PC-3 (cell line): ENCODE results near the gene SMCR8. TPM values are rescaled to one million over a fixed set of nuclear protein-coding genes. Genes with fewer than 3 reads are reported as not detected.

Experiments
- ATAC-seq: fragments of 200-7000 bp; cut with Tn5 transposase; 2 replicates; pipeline ENCODE4 v1.9.1; 2020; ENCODE audit warnings: mild to moderate bottlenecking, moderate library complexity
- BruUV-seq: library from RNA; stranded (reverse); fragments of 400-500 nt; replicated peaks from 2 replicates; lab custom pipeline; 2021; lab: Mats Ljungman, UMichigan
- CTCF ChIA-PET: fragments of 300-600 bp; sonication (Branson Sonifier 250); formaldehyde crosslinking; loops from one replicate; lab custom pipeline; 2022; ENCODE audit warnings: antibody characterized with exemption; lab: Charles Lee
- POLR2A ChIA-PET: fragments of 300-600 bp; sonication (Branson Sonifier 250); formaldehyde crosslinking; loops from one replicate; lab custom pipeline; 2022; ENCODE audit warnings: antibody characterized with exemption; ENCODE audit not compliant: unreplicated experiment; lab: Charles Lee
- DNase-seq: peaks from one replicate; pipeline ENCODE4 v3.0.0-alpha.2; 2015
- H2AFZ ChIP-seq: fragments of 300-600 bp; sonication (generic); 2 replicates; pipeline ENCODE4 v1.6.0; 2016; ENCODE audit warnings: antibody characterized with exemption, low read length
- H3F3A ChIP-seq: fragments of 300-600 bp; sonication (generic); one replicate; pipeline ENCODE4 v1.6.0; 2017; ENCODE audit warnings: antibody characterized with exemption, low read length, control low read depth, mild to moderate bottlenecking; ENCODE audit not compliant: unreplicated experiment
- H3K27ac ChIP-seq: fragments of 300-600 bp; sonication (generic); 2 replicates; pipeline ENCODE4 v1.5.1; 2016; ENCODE audit warnings: mild to moderate bottlenecking, low read length
- H3K27me3 ChIP-seq: fragments of 300-600 bp; sonication (generic); 2 replicates; pipeline ENCODE4 v1.6.1; 2016; ENCODE audit warnings: low read length, mixed read lengths
- H3K36me3 ChIP-seq: fragments of 300-600 bp; sonication (generic); 2 replicates; pipeline ENCODE4 v1.6.1; 2016; ENCODE audit warnings: low read depth, mixed run types, low read length, mixed read lengths
- H3K4me1 ChIP-seq: fragments of 300-600 bp; sonication (generic); 2 replicates; pipeline ENCODE4 v1.5.1; 2016; ENCODE audit warnings: low read length; ENCODE audit not compliant: insufficient read depth
- H3K4me2 ChIP-seq: fragments of 300-600 bp; sonication (generic); 2 replicates; pipeline ENCODE4 v1.6.0; 2016; ENCODE audit warnings: low read length
- H3K4me3 ChIP-seq: fragments of 300-600 bp; sonication (generic); 2 replicates; pipeline ENCODE4 v1.5.1; 2016; ENCODE audit warnings: mild to moderate bottlenecking, low read length, mixed read lengths
- H3K79me2 ChIP-seq: fragments of 300-600 bp; sonication (generic); 2 replicates; pipeline ENCODE4 v1.6.1; 2017; ENCODE audit warnings: low read length, mixed read lengths
- H3K9ac ChIP-seq: fragments of 300-600 bp; sonication (generic); 2 replicates; pipeline ENCODE4 v1.6.0; 2016; ENCODE audit warnings: mild to moderate bottlenecking, low read length
- H3K9me2 ChIP-seq: fragments of 300-600 bp; sonication (generic); replicated peaks from 2 replicates; pipeline ENCODE4 v1.6.1; 2016; ENCODE audit warnings: mixed run types, low read length, mixed read lengths
- H3K9me3 ChIP-seq: fragments of 300-600 bp; sonication (generic); 2 replicates; pipeline ENCODE4 v1.6.1; 2016; ENCODE audit warnings: low read length, mixed read lengths
- H4K20me1 ChIP-seq: fragments of 300-600 bp; sonication (generic); 2 replicates; pipeline ENCODE4 v1.6.1; 2016; ENCODE audit warnings: low read length, mixed read lengths
- EZH2 ChIP-seq: fragments of 300-600 bp; sonication (generic); IDR thresholded peaks from one replicate; pipeline ENCODE4 v1.6.1; 2017; ENCODE audit warnings: antibody characterized with exemption, mild to moderate bottlenecking, low read length; ENCODE audit not compliant: unreplicated experiment
- EZH2phosphoT487 ChIP-seq: fragments of 300-600 bp; sonication (generic); IDR thresholded peaks from 2 replicates; pipeline ENCODE4 v1.6.1; 2018; ENCODE audit warnings: mild to moderate bottlenecking, antibody characterized with exemption, low read length, borderline replicate concordance
- intact Hi-C: fragments of 100-400 bp; cut with micrococcal nuclease; formaldehyde crosslinking; loops from 2 replicates; pipeline ENCODE4 v1.9.0; 2023
- total RNA-seq: library from RNA; depleted of rRNA; stranded (reverse); fragments of >200 nt; gene quantifications from 2 replicates; pipeline ENCODE4 v1.2.3, GENCODE V29; 2014
- TF ChIP-seq, protein P1 (sequence below): fragments of 300-600 bp; sonication (generic); conservative IDR thresholded peaks from 2 replicates; pipeline ENCODE4 v1.5.1; 2017; ENCODE audit warnings: antibody characterized with exemption, low read depth, mild to moderate bottlenecking, low read length

SMCR8 gene
- total RNA-seq, 1 experiment from 2014 or later = 20.4 TPM

GRCh38 chr17:18277076-18277475, 38.0 kb upstream of the SMCR8 start:
- CTCF ChIA-PET = no interaction called here
- H3K4me3 ChIP-seq = no peak overlapping the region

GRCh38 chr17:18278867-18279266, 36.2 kb upstream of the SMCR8 start:
- H3K4me3 ChIP-seq = no peak overlapping the region
- H3F3A ChIP-seq = no peaks in the 10 kb centered on the region
- no peaks in the 10 kb centered on the region for H3K4me1 ChIP-seq
- TF ChIP-seq EZH2 (no peak), EZH2phosphoT487 (no peak)
- TF ChIP-seq, protein P1, sequence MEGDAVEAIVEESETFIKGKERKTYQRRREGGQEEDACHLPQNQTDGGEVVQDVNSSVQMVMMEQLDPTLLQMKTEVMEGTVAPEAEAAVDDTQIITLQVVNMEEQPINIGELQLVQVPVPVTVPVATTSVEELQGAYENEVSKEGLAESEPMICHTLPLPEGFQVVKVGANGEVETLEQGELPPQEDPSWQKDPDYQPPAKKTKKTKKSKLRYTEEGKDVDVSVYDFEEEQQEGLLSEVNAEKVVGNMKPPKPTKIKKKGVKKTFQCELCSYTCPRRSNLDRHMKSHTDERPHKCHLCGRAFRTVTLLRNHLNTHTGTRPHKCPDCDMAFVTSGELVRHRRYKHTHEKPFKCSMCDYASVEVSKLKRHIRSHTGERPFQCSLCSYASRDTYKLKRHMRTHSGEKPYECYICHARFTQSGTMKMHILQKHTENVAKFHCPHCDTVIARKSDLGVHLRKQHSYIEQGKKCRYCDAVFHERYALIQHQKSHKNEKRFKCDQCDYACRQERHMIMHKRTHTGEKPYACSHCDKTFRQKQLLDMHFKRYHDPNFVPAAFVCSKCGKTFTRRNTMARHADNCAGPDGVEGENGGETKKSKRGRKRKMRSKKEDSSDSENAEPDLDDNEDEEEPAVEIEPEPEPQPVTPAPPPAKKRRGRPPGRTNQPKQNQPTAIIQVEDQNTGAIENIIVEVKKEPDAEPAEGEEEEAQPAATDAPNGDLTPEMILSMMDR = no peak
- no peak overlapping the region for H3K27ac ChIP-seq
- POLR2A ChIA-PET = interaction anchor here (0.5 kb wide), 1 partner anchor 11 kb away, joined by 3 read pairs; no protein-coding TSS in a partner anchor
- ATAC-seq (no peak), DNase-seq (no peak)
- BruUV-seq = no TSS peak
- H3K9me2 ChIP-seq = no peaks in the 10 kb centered on the region
- H3K36me3 ChIP-seq = peaks cover 60% of the 10 kb centered on the region
- intact Hi-C loops = no loop called here
- CTCF ChIA-PET = no interaction called here
- H3K9ac ChIP-seq = no peak overlapping the region
- no peaks in the 10 kb centered on the region for H3K27me3 ChIP-seq
- no peaks in the 10 kb centered on the region for H4K20me1 ChIP-seq
- H2AFZ ChIP-seq = no peak overlapping the region
- H3K79me2 ChIP-seq = no peaks in the 10 kb centered on the region
- H3K4me2 ChIP-seq = no peak overlapping the region
- H3K9me3 ChIP-seq = no peaks in the 10 kb centered on the region

More at GRCh38 chr17:18277076-18277475, 38.0 kb upstream of the SMCR8 start:
- Histone ChIP-seq H3K4me1 (no peaks in the 10 kb centered on the region), H3K27me3 (no peaks in the 10 kb centered on the region), H3K9ac (no peak overlapping the region), H3K27ac (no peak overlapping the region), H3K4me2 (no peak overlapping the region), H3K36me3 (peaks cover 52% of the 10 kb centered on the region), H3K9me2 (no peaks in the 10 kb centered on the region), H4K20me1 (no peaks in the 10 kb centered on the region), H3K79me2 (no peaks in the 10 kb centered on the region), H3F3A (no peaks in the 10 kb centered on the region), H3K9me3 (no peaks in the 10 kb centered on the region), H2AFZ (no peak overlapping the region)
- DNase-seq = no peak
- TF ChIP-seq, protein P1 = no peak
- TF ChIP-seq EZH2 = no peak
- no peak for TF ChIP-seq EZH2phosphoT487
- ATAC-seq = no peak
- POLR2A ChIA-PET = no interaction called here
- no TSS peak for BruUV-seq
- intact Hi-C loops = no loop called here

DNA sequence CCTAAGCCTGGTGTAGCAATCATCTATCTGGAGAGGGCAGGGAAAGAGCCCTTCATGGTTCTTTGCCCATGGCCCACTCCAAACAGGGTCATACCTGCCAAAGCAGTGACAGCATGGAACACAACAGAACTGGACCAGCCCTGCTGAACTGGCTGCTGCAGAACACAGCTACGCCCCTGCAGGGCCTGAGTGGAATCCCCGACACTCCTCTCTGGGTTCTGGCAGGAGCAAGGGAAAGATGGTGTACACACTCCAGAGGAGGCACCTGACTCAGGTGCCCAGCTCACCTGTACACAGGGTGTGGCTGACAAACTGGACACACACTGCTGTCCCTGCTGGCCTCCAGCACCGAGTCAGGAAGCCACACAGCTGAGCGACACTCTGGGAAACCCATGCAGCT, 34.8 kb upstream of the SMCR8 start:
- Histone ChIP-seq H3K36me3 (peaks cover 61% of the 10 kb centered on the region), H3F3A (no peaks in the 10 kb centered on the region), H3K79me2 (no peaks in the 10 kb centered on the region), H3K4me1 (no peaks in the 10 kb centered on the region), H3K9me3 (no peaks in the 10 kb centered on the region), H3K9ac (no peak overlapping the region), H3K4me3 (no peak overlapping the region), H3K27ac (no peak overlapping the region), H4K20me1 (no peaks in the 10 kb centered on the region), H3K9me2 (no peaks in the 10 kb centered on the region), H3K27me3 (no peaks in the 10 kb centered on the region), H2AFZ (no peak overlapping the region), H3K4me2 (no peak overlapping the region)
- ATAC-seq (no peak), DNase-seq (no peak)
- POLR2A ChIA-PET = no interaction called here
- CTCF ChIA-PET = no interaction called here
- intact Hi-C loops = no loop called here
- no TSS peak for BruUV-seq
- TF ChIP-seq EZH2phosphoT487 (no peak), EZH2 (no peak)
- TF ChIP-seq, protein P1 = no peak
